ENCODE measurements around the gene SARDH.

The SARDH gene

DNA sequence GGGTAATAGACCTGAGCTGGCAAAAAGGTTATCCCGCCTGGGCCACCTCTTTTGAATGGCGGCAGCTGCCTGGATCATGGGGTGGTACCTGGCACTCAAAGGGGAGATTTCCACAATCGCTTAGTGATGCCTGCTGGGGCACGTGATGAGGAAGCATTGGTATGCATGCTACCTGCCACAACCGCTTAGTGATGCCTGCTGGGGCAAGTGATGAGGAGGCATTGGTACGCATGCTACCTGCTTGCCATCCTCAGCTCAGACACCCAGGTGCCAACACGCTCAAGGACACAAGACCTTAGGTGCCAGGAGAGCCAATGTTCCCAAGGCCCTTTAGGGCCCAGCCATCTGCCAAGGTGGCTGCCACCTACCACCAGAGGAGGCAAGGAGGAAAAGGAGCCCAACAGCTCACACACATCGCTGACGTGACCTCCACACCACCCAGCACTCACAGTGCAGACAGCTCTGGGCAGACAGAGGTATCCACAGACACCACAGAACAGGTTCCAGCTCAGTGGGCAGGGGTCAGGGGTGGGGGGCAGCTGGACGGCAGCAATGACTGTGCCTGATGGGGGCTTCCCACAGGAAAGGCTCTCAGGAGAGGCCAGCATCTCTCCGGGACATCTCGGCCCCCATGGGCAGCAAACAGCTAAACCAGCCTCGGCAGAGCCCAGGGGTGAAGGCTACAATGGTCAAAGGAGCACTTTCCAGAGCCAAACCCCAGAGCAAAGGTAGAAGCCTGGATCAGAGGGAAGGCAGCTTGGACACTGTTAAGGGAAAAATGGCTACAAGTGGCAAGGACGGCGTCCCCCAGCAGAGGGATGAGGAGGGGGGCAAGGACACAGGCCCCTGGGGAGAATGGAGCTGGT lies 43.0 kb upstream of the SARDH start:
- ChIA-PET POLR2A (no interaction called here), CTCF (interaction anchor here (1.3 to 3.7 kb wide), 2 partner anchors 8 to 213 kb away, joined by 4 to 23 read pairs; no protein-coding TSS in a partner anchor)

DNA sequence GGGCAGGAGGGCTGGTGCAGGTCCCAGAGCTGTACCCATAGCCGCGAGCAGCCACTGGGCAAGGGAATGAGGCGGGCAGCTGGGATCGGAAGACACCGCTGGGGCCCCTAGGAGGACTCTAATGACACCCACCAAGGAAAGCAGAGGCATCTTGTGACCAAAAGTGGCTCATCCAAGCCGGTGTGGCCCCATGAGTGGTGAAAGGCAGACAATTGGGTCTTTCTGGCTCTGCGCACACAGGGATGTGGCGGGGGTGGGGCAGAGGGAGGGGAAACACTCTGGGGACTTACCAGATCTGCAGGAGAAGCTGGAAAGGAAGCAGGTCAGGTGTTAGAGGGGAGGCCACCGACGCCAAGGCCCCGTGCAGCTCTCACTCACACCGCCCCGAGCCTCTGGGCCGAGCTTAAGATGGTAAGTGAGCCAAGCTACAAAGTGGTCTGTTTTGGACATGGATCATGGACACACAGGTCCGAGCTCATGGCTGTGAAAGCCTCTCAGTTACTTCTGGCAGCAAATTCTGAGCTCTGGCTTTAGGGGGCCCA lies 42.3 kb upstream of the SARDH start:
- ChIA-PET POLR2A (no interaction called here), CTCF (interaction anchor here (3.7 kb wide), 1 partner anchor 214 kb away, joined by 23 read pairs; no protein-coding TSS in a partner anchor)
- TF ChIP-seq L3MBTL2 (conservative IDR thresholded peaks at IDR 0.05) = no peak
- TF ChIP-seq SP1 (IDR thresholded peaks at IDR 0.05) = no peak
- DNase-seq (ENCODE audit: extremely low spot score) = no peak

More for the DNA sequence above, 43.0 kb upstream of the SARDH start:
- TF ChIP-seq ZNF384 (IDR thresholded peaks at IDR 0.05) (no peak), FOXK2 (IDR thresholded peaks at IDR 0.05) (no peak), BHLHE40 (IDR thresholded peaks at IDR 0.05; ENCODE audit: borderline replicate concordance) (no peak)
- no peak for DNase-seq (ENCODE audit: extremely low spot score)

DNA sequence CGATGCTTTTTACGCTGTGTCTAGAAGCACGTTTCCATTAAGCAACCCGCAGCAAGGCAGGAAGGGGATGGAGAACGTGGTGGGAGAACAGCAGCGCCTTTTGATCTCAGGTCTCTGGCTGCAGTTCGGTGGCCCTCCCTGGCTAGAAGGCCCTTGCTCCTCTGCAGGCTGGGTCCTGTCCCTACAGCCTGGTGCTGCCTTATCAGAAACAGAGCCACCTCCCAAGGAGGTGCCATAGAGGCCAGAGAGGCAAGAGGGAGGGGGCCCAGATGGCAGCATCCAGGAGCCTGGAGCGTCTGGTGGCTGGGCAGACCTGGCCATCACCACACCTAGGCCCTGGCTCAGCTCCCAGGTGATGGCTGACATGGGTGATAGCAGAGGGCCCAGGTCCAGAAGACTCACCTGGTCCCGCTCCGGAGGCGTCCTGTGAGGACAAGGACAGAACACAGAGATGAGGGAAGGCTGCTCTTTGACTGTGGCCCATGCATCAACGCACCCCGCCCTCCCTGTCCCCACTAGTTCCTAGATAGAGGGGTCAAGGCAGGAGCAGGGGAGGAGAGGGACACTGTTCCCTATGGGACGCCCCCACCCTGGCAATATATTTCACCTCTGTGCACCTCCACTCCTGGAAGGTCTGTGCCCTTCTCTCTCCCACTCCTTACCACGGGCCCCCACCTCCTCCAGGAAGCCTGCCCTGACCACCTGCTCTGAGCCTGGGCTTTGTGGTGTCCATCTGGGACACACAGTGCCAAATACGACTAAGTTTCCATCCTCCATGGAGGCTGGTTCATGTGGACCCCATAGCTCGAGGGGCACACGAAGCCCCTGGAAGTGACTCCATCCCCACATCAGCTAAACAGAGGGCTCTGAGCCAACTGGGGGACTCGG lies 41.6 kb upstream of the SARDH start:
- ChIA-PET CTCF (interaction anchor here (0.8 to 3.7 kb wide), 2 partner anchors 214 kb away, joined by 4 to 23 read pairs; no protein-coding TSS in a partner anchor), POLR2A (no interaction called here)
- no peak for DNase-seq (ENCODE audit: extremely low spot score)
- no peak for TF ChIP-seq CTBP1 (IDR thresholded peaks at IDR 0.05; ENCODE audit: borderline replicate concordance)
- no peak for TF ChIP-seq NFRKB (IDR thresholded peaks at IDR 0.05)
- no peak for TF ChIP-seq L3MBTL2 (conservative IDR thresholded peaks at IDR 0.05)
- no peak for TF ChIP-seq ELF4 (IDR thresholded peaks at IDR 0.05)
- no peak for TF ChIP-seq BHLHE40 (IDR thresholded peaks at IDR 0.05; ENCODE audit: borderline replicate concordance)
- TF ChIP-seq SP1 (IDR thresholded peaks at IDR 0.05) = no peak
- no peak for TF ChIP-seq LEF1 (IDR thresholded peaks at IDR 0.05; ENCODE audit: borderline replicate concordance)
- no peak for TF ChIP-seq FOXM1 (IDR thresholded peaks at IDR 0.05; ENCODE audit: borderline replicate concordance)
- TF ChIP-seq FOXA1 (IDR thresholded peaks at IDR 0.05) = no peak
- no peak for TF ChIP-seq ZNF384 (IDR thresholded peaks at IDR 0.05)
- TF ChIP-seq FOXK2 (IDR thresholded peaks at IDR 0.05) = no peak
- TF ChIP-seq ARNT (IDR thresholded peaks at IDR 0.05) = no peak

DNA sequence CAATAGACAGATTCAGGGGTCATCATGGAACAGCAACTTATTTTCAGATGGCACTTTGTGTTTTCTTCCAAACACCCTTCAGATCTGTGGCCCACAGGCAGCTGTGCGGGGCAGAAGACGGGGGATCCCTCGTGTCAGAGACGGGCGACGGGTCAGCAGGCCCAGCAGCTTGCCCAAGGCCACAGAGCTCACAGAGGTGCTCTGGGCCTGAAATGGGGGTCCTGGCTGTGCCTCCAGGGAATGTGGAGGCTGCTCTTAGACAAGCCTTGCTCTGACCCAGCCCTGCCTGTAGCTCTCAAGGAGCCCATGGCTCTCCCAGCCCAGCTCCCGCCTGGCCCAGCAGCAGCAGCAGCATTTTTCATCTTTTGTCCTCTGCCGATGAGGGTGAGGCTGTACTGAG lies 40.9 kb upstream of the SARDH start:
- TF ChIP-seq SP1 (IDR thresholded peaks at IDR 0.05) (no peak), FOXA1 (IDR thresholded peaks at IDR 0.05) (no peak)
- ChIA-PET CTCF (interaction anchor here (0.8 kb wide), 1 partner anchor 215 kb away, joined by 4 read pairs; no protein-coding TSS in a partner anchor), POLR2A (no interaction called here)
- DNase-seq (ENCODE audit: extremely low spot score) = no peak

DNA sequence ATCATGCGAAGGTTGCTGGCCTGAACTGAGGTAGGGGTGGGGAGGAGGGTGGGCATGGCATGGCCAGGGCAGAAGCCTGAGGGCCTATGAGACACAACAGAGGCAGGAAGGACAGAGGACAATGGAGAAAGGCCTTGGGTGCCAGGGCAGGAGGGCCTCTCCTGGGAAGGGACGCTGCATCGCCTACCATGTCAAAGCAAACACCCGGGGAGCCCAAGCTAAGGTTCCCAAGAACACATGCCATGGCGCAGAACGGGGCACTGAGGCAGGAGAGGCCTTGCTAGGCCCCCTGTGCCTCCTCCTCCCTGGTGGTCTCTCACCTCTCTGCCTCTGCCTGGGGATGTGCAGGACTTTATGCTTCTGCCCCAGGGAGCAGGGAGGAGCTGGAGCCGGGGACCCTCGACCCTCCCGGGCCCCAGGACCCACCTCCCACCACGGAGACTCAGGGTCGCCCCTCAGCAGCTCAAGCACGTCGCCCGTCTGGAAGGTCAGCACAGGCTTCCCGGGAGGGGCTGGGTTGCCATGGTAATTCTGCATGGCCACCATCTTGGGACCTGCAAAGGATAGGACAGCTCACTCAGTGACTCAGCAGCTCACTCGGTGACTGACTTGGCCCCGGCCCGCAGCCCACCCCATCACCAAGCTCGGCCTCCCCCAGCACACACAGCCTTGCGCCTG lies 40.3 kb upstream of the SARDH start:
- ChIA-PET POLR2A (no interaction called here), CTCF (no interaction called here)
- TF ChIP-seq SP1 (IDR thresholded peaks at IDR 0.05) = no peak
- no peak for TF ChIP-seq L3MBTL2 (conservative IDR thresholded peaks at IDR 0.05)
- no peak for TF ChIP-seq HDGF (IDR thresholded peaks at IDR 0.05; ENCODE audit: borderline replicate concordance)
- no peak for TF ChIP-seq SUZ12 (IDR thresholded peaks at IDR 0.05)
- no peak for TF ChIP-seq TARDBP (IDR thresholded peaks at IDR 0.05)
- no peak for TF ChIP-seq BHLHE40 (IDR thresholded peaks at IDR 0.05; ENCODE audit: borderline replicate concordance)
- no peak for DNase-seq (ENCODE audit: extremely low spot score)

DNA sequence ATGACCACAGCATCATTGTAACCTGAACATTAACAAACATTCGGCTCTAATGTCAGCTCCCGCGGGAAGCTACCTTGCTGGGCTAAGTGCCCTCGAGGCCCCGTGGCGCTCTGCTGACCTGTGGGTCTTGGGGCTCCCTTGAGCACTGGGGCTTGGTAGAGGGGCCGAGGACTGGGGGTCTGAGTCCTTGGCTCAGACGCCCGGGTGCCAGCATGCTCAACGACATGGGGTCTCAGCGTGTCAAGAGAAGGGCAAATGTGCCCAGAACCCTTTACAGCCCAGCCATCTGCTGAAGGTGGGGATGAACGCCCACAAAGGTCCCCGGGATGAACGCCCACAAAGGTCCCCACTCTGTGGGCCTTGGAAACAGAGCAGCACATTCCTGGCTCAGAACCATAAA lies 39.7 kb upstream of the SARDH start:
- TF ChIP-seq ARNT (IDR thresholded peaks at IDR 0.05) (no peak), LEF1 (IDR thresholded peaks at IDR 0.05; ENCODE audit: borderline replicate concordance) (no peak)
- no peak for DNase-seq (ENCODE audit: extremely low spot score)
- ChIA-PET CTCF (interaction anchor here (0.7 kb wide), 1 partner anchor 35 kb away, joined by 3 read pairs; no protein-coding TSS in a partner anchor), POLR2A (no interaction called here)

DNA sequence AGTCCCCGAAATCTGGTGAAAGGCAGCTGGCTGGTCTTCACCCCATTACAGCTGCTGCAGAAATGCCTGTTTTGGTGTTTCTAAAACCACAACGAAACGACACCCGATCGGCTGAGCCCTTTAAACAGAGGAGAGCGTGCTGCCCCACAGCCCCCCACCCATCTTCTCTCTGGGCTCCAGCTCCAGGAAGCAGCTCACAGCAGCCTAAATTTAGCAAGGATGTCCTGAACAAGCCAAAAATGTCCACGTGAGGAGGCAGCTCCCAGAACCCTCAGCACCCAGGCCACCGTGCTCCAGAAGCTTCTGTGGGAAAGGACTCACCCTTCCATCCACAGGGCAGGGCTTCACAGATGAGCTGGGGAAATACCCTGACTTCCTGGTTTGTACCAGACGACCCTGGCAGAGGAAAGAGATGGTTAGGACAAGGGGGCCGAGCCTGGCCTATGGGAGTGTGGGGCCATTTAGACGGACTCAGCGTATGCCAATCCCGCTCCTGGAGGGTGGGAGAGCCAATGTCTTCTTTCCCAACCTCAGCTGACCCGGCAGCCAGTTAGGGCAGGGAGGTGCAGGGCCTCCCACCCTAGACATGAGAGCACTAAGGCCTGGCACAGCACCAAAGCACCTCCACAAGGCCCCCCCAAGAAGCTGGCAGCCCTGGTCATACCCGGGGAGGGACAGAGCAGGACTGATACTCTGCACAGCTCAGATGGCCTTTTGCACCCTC lies 39.1 kb upstream of the SARDH start:
- DNase-seq (ENCODE audit: extremely low spot score) = no peak
- TF ChIP-seq FOXM1 (IDR thresholded peaks at IDR 0.05; ENCODE audit: borderline replicate concordance) = no peak
- no peak for TF ChIP-seq LEF1 (IDR thresholded peaks at IDR 0.05; ENCODE audit: borderline replicate concordance)
- no peak for TF ChIP-seq L3MBTL2 (conservative IDR thresholded peaks at IDR 0.05)
- TF ChIP-seq SUZ12 (IDR thresholded peaks at IDR 0.05) = no peak
- TF ChIP-seq ZNF384 (IDR thresholded peaks at IDR 0.05) = no peak
- POLR2A ChIA-PET = no interaction called here
- CTCF ChIA-PET = interaction anchor here (0.7 kb wide), 1 partner anchor 34 kb away, joined by 3 read pairs; no protein-coding TSS in a partner anchor

All from HEK293T (cell line).